Activated CD4-positive, alpha-beta T cell treated with anti-CD3 and anti-CD28 coated beads for 48 hours (primary cell): ENCODE data around the gene ARHGAP24.
"Not testable (repeated sequence)": the region's sequence is repeated elsewhere in the genome, so short reads cannot be mapped to it uniquely, and the experiment has no call there.

Experiments
- DNase-seq: peaks from one replicate; pipeline ENCODE4 v3.0.0-alpha.2; 2020

Gene ARHGAP24

DNA sequence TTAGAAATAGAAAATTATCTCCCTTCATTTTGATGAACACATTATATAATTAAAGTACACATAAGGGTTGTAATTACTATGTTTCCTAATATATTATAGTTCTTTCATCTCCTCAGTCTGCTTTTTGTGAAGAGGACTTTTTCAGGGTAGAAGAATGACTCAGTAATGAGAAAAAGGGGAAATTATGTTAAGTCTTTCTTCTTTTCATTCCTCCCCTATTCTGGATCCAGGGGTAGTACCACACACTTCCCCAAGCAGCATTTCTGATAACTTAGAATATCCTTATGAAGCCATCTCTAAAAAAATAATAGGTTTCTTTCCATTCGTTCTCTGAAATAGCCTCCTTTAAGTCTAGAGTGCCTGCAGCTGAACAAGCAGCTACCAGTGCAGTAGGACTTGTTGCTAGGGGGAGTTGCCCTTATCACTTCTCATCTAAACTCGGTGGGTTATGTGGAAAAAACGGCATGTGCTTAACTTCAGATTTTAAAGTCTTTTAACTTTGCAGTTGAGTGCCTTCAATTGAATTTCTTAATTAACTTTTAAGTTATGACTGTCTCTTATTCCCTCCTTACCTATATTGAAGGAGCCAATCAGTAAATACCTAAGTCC lies 184.8 kb downstream of the ARHGAP24 start:
- no peak for DNase-seq

DNA sequence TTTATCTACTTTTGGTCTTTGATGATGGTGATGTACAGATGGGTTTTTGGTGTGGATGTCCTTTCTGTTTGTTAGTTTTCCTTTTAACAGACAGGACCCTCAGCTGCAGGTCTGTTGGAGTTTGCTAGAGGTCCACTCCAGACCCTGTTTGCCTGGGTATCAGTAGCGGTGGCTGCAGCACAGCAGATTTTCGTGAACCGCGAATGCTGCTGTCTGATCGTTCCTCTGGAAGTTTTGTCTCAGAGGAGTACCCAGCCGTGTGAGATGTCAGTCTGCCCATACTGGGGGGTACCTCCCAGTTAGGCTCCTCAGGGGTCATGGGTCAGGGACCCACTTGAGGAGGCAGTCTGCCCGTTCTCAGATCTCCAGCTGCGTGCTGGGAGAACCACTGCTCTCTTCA lies 191.7 kb downstream of the ARHGAP24 start:
- DNase-seq, result not testable (repeated sequence)

DNA sequence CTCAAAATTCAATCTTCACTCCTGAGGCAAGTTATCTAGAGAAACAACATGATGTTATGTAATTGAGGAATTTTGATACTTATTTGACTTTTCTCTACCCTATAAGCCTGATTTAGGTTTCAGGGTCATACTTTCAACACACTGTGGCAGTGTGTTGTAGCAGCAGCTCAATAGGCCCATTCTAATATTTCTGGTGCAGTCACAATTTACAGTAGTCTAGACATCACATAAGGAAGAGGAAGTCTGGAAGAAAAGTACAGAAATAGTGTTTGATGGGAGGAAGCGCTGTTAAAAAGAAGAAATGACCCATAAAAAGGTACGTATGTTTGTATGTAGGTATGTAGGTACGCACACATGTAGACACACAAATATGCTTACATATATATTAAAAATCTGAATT lies 194.3 kb downstream of the ARHGAP24 start:
- no peak for DNase-seq

DNA sequence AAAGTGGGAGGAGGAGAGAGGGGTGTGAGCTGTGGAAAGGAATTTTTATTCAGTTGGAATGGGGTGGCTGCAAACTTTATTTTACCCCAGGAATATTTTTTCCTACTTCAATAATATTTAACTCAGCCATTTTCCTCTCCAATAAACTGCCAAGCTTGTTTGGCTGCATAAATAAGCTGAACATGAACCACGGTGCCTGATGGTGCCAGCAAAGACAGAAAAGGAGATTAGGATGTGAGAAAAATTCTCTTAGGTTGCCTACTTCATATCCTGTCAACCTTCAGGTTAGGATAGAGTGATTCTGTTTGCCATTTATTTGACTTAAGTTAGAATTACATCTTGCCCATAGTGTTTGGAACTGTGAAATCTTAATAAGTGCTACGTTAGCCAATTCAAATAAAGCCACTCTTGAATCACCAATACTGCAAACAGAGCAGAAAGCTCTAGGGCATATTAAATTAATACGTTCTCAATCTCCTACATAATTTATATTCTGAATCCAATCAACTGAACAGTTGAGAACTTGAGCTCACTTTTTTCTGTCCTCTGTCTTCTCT lies 195.1 kb downstream of the ARHGAP24 start:
- DNase-seq, result no peak

DNA sequence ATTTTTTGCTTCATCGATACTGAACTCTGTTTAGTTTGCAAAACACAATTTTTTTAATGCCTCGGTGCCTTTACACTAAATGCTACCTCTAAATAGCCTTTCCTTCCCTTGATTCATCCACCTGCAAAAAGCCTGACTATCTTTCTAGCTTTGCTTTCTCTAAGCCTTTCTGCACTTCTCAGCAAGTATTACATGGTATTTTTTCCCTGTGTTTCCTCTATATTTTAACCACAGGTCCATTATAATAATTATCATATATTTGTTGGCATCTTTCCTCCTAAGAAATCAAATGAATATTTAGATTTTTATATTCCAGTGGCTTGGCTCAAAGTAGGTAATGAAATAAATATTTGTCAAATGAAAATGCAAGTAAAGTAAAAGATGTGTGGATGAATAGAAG lies 196.2 kb downstream of the ARHGAP24 start:
- DNase-seq, result no peak

DNA sequence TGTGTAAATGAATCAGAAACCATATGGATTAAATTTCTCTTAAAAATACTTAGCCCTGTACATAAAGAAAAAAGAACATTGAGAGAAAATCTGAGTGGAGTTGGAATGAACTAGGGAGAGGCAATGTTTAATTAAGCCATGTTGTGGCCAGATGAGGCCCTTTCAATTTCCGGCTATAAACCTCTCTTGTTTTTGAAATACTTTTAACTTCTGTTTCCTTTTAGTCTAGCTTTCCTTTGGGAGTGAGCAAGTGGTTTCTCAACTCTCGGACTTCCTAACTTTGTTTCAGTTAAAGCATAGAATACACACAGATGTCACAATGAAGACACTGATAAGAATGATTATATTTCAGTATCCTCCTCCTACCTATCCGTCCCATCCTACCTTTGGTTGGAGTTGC lies 197.2 kb downstream of the ARHGAP24 start:
- DNase-seq, result no peak

DNA sequence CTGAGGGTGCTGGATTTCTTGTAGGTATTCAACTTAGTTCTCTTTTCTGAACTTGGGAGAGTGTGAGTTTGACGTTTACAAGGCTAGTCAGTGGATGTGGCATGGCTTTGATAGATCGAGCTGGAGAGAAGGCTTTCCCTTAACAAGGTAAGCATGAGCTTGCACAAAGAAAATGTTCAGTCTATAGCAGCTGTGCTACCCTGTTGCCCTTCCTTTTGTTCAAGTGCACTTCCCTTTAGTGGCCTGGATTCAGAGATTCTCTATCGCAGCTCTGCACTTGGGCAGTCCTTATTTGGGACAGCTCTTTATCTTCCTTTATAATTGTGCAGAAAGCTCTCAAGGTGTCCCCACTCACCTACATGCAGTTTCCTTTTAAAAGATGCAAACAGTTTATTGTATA lies 198.0 kb downstream of the ARHGAP24 start:
- DNase-seq, result no peak

DNA sequence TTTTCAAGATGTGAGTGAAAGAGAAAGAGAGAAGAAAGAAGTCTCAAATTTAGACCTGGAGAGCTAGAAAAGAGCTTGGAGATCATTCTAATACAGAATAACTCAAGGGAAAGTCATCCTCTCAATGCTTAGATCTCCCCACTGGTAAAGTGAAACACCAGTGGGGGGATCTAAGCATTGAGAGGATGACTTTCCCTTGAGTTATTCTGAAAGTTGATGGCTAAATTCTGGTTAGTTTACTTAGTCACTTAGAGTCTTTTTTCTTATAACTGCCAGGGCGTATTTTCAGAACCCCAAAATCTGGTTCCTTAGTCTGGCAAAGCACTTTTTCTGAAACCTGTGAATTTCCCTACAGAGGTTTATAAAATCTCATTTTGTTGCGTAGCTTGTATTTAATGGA lies 198.6 kb downstream of the ARHGAP24 start:
- DNase-seq, result no peak

DNA sequence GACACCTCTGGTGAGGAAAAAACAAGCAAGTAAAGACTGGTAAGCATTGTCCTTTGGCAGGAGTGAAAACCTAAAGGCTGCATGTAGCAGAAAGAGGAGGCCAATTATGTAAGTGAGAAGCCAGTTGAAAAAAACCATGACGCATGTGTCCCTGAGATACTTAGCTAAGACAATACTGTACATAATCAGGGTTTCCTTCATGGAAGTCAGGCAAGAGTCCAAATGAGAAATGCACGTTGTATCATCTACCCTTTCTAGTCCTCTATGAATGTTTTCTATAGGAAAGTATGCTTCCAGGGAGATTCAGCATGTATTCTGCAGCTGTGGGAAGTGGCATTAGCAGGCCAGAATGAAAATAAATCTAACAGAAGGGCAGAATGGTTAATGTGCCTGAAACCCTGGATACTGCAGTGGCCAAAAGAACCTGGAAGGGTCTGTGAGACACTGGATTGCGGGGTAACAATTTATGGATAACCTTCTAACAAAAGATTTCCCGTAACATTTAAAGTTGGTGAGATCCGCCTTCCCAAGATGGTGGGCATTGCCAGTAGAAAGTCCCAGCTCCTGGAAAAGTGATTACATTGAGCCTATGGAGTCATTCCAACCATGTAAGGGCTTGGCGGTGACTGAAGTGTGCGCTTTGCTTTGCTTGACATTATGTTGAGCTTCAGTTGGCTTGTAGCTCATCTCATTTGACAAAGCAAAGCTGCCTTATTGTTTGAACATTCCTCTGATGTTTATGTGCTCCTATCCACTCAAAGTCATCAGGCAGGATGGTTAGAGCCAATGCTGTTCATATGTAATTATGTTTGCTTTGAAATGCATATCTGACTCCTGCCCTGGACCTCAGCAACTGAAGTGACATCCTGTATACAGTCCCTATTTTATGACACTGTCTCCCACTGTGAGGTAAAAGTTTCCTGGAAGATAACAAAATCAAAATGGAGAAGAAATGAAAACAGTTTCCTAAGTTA lies 200.4 kb downstream of the ARHGAP24 start:
- DNase-seq, result no peak

DNA sequence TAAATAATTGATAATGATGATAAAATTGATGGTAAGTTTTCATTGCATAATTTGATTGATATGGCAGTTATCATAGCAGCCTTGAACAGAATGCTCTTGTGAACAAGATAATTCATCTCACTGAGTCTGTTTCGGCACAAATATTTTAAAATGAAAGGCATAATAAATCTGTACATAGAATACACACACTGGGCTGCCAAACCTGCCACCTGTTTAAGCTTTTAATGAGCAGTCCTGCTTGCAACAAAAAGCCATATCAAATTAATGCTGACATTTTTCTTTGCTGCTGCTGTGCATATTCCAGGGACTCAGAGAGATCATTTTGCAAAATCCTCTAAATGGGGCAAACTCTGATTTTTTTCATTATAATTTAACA lies 201.1 kb downstream of the ARHGAP24 start:
- DNase-seq, result no peak

DNA sequence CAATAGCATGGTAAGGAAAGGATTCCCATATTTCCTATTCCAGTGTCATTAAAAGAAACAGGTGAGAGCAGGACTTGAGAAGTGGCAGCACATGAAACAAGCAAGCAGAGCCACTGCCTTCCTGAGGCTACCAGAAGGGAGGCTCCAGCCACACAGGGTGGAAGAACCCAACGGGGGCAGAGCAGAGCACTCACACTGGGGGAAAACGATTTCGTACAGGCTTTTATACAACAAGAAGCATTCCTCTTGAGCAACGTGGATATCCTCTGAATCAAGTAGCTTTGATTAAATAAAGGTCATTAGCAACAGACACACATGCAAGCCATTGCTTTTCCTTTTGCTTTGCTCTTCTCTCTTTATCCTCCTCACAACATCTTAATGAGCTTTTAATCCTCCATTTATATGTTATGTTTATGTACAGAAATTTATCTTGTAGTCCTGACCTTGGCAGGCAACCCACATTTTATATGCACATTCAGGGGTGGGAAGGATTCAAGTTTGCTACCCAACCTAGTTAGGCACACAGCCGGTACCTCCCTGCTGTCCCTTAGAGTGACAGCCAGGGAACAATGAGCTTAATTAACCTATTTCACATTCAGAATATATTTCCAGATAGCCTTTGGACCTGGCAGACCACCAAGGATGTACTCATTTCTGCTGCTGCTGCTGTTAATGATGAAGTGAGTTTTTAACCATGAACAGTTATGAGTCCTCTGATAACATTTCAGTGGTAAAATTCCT lies 202.1 kb downstream of the ARHGAP24 start:
- DNase-seq, result no peak

DNA sequence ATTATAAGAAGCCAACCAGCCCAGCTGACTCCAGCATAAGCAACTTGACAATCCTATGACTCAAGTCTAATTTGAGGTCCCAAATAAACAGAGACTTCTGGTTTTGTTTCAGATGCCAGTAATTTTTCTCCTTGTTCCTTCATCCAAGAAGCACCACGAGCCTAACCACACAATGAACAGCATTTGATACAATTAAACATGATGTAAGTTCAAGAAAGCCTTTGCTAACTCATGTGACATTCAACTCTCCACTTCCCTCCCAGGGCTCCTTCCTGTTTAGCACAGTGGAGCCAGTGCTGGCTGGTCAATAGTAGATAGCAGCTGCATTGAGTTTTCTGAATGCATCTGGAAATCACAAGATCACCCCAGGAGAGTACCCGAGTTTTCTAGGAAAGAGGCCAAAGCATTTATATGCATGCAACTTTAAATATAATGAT lies 206.3 kb downstream of the ARHGAP24 start:
- DNase-seq, result no peak

DNA sequence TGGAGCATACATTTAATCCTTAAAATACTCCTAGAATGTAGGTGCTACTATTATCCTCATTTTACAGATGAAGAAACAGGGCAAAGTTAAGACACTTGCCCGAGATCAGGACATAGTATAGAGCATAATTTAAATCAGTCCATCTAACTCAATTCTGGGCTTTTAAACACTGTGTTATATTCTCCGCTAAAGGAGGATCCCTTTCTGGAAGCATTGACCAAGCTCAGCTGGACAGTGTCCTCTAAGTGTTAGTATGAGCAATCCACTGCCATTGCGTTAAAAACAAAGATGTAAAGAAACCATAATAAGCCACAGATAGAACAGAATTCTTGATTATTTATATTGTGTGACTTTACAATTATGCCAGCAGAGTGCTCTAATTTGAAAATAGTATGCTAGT lies 207.0 kb downstream of the ARHGAP24 start:
- DNase-seq, result no peak

DNA sequence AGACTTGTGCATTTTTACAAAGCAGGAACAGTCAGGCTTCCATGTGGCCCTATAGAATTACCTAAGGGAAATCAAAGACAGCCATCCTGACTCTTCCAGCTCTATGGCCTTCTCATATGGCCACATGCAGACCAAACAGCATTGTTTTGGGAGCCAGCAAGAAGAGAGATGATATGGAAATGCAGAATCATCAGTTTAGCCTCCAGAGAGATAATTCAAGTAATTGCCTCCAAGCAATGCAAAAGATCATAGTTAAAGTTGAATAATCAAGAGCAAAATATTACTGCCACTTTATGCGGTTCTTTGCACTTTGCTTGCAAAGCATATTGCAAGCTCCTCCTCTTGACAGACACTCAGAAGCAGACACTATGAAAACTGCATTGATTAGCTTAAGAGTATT lies 207.4 kb downstream of the ARHGAP24 start:
- no peak for DNase-seq

DNA sequence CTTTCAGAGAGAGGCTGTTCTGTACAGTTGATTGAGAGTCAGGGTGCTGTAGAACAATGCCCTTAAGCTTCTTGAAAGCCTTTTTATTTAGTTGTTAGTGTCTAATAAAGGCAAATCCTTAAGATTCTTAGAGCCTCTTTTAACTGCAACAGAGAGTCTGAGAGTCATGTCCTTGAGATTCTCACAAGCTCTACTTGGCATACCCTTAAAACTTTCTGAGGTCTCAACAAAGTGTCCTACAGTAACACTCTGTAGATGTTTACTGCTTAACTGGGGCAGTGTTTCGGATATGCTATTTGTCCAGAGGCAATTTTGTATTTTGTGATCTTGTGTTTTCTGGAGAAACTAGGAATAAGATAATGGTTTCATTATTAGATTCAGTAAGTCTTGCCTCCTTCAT lies 209.7 kb downstream of the ARHGAP24 start:
- DNase-seq, result no peak

DNA sequence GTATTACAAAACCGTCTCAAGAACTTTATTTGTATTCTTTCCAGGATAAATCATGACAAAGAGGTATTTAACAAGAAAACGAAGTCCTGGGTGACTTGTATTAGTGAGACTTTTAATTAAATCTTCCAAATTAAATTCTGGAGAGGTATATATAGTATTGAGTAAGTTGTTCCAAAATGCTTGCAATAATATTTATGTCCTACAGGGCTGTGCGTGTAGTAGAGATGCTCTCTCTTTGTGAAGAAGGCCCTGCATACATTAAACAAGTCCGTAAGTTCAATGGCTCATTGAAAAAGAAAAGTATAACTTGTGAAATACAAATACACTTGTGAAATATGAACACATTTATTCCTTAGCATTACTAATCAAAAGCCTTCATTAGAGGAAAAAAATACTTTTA lies 211.4 kb downstream of the ARHGAP24 start:
- DNase-seq, result no peak

DNA sequence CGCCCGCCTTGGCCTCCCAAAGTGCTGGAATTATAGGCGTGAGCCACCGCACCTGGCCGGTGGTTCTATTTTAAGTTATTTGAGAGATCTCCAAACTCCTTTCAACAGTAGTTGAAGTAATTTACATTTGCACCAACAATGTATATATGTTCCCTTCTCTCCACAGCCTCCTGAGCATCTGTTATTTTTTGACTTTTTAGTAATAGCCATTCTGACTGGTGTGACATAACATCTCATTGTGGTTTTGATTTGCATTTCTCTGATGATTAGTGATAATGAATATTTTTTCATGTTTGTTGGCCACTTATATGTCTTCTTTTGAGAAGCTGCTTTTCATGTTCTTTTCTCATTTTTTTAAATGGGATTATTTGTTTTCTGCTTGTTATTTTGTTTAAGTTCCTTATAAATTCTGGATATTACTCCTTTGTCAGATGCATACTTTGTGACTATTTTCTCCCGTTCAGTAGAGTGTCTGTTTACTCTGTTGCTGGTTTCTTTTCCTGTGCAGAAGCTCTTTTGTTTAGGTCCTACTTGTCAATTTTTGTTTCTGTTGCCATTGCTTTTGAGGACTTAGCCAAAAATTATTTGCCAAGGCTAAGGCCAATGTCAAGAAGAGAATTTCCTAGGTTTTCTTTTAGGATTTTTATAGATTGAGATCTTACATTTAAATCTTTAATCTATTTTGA lies 213.2 kb downstream of the ARHGAP24 start:
- DNase-seq, result no peak

DNA sequence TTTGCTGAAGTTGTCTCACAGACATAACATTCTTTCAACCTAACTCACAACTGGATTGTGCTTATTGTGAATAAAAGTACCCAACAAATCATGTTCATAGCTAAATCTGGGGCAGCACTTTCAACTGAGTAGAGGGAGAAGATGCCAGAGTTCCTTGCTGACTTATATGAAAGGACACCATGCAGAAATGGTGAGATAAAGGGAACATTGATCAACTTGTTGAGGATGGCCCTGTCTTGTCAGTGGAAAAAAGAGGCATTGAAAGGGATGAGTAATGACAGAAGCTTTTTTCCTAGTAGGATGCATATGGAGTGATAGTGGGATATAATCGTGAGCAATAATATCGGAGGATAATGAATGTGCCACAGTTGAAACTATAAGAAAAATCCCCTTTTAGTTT lies 221.7 kb downstream of the ARHGAP24 start:
- DNase-seq, result no peak

DNA sequence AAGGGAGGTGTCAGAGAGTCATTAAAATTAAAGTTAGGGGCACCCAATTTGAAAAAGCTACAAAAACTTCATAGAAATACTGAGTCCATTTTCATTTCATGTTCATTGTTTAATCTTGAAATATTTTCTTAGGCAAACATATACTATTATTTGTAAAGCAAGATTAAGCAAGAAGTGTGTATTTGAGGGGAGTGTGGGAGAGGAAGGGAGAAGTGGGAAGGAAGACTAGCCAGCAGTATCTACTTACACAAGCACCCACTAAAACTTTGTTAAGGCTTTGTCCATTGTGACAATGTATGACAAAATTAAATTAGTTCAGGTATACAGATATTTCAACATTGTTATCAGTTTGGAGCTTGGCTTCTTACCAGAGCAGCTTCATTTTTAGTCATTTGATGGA lies 222.9 kb downstream of the ARHGAP24 start:
- no peak for DNase-seq

DNA sequence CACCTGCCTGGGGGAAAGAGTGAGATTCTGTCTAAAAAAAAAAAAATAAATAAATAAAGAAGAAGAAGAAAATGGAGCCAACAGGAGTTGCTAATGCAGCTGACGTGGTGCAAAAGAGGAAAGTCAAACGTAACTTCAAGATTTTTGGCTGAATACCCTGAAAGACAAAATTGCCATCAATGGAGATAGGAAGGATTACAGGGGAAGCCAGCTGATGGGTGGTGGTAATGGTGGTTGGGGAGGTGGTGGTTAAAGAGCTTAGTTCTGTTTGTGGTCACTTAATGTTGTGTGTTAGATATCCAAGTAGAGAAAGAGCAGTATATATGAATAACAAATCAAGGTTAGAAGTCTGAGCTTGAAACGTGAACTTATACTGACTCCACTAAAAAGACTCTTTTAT lies 225.4 kb downstream of the ARHGAP24 start:
- no peak for DNase-seq

DNA sequence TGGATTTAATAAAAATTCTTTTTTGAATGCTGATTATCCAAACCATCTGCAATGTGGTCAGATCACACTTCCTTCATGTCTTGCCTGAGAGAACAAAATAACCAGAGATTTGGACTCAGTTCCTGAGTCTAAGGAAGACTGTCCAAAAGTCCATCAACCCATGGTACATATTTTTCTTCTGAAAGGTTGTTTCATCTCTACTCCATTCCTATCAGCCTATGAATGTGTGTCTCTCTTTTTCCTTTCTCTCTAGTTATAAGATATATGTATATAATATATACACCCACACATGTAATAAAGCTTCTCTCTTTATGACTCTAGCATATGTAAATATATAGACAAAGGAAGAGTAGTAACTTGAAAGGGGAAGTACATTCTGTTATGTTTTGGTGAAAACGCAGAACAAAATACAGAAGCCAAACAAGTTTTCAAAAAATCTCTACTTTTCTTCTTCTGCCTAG lies 226.9 kb downstream of the ARHGAP24 start:
- no peak for DNase-seq

DNA sequence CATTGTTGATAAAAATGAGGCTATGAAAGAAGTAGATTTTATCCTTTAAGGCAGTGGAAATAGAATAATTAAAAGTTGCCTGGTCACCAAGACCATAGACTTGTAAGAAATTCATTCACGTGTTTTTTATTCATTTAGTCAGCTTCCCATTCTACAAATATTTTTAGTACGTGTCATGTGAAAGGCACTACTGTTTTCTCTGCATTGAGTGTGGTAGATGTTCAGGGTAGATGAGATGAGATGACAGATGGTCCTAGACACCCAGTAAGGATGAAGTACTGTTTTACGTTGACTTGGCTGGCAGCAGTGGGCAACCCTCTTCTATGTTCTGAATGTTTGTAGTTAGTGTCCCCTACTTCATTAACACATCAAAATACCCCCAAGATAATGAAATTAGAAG lies 228.1 kb downstream of the ARHGAP24 start:
- DNase-seq, result no peak

DNA sequence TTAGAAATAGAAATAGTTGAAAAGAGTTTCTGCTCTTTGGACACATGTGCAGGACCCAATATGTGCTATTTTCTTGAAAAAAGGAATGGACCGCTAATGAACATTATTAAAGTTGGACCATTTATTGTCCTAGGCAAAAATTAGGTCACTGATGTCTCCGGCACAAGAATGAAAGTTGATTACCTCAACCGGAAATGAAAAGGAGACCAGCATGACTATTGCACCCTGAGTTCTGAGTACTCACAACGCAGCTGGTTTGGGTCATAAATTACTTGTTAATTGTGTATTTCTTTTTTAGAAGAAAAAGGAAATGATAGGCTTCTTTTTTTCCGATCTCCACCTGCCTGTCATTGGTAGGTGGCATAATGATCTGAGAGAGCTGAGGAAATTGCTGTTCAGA lies 232.7 kb downstream of the ARHGAP24 start:
- no peak for DNase-seq
